ENCODE results near the gene VSTM5.

DNA sequence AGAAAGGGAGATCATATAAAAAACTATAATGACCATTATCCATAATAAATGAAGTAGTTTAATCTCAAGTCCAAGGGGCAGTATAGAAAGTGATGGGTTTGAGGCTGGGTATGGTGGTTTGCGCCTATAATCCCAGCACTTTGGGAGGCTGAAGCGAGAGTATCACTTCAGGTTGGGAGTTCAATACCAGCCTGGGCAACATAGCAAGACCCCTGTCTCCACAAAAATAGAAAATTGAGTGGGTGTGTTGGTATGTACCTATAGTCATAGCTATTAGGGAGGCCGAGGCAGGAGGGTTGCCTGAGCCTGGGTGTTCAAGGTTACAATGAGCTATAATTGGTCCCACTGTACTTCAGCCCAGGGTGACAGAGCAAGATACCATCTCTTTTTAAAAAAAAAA, 42.4 kb downstream of the VSTM5 start:
- TF ChIP-seq EP300 (IDR thresholded peaks at IDR 0.05; ENCODE audit: borderline replicate concordance) (no peak), TAF1 (IDR thresholded peaks at IDR 0.05; ENCODE audit: low read depth) (no peak), CEBPB (IDR thresholded peaks at IDR 0.05) (no peak)
- TF ChIP-seq, protein P1, sequence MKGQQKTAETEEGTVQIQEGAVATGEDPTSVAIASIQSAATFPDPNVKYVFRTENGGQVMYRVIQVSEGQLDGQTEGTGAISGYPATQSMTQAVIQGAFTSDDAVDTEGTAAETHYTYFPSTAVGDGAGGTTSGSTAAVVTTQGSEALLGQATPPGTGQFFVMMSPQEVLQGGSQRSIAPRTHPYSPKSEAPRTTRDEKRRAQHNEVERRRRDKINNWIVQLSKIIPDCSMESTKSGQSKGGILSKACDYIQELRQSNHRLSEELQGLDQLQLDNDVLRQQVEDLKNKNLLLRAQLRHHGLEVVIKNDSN (IDR thresholded peaks at IDR 0.05) = no peak

Data from Ishikawa (cell line).